Naive thymus-derived CD4-positive, alpha-beta T cell (primary cell): Measurements from ENCODE around the gene RNU6-1. TPM values are rescaled to one million over a fixed set of nuclear protein-coding genes. Genes with fewer than 3 reads are reported as not detected.

Experiments
- ATAC-seq: fragments of 150-1000 bp; cut with Tn5 transposase; 2 replicates; pipeline ENCODE4 v1.10.0; 2021; ENCODE audit warnings: mild to moderate bottlenecking, moderate library complexity
- CTCF ChIA-PET: fragments of 350-600 bp; sonication (Branson Sonifier 250); formaldehyde crosslinking; loops from one replicate; lab custom pipeline; 2021; ENCODE audit warnings: antibody characterized with exemption; lab: Charles Lee
- POLR2A ChIA-PET: fragments of 350-600 bp; sonication (Branson Sonifier 250); formaldehyde crosslinking; loops from one replicate; lab custom pipeline; 2021; ENCODE audit warnings: antibody characterized with exemption, inconsistent platforms; lab: Charles Lee
- DNase-seq, 9 donors: peaks; one replicate each; pipeline versions ENCODE4 v3.0.0 to v3.0.0-alpha.2; 2020 to 2022; ENCODE audit warnings: mixed read lengths in 1 of 9
- H3K27ac ChIP-seq: one replicate; pipeline ENCODE4 v1.7.0; 2013; ENCODE audit warnings: mild to moderate bottlenecking, low read depth, low read length, moderate library complexity
- H3K27me3 ChIP-seq, 2 donors: one replicate each; pipeline ENCODE4 v1.7.0; 2013; ENCODE audit warnings: low read length in 2 of 2, mild to moderate bottlenecking in 2 of 2, moderate library complexity in 2 of 2; ENCODE audit not compliant: control insufficient read depth in 2 of 2, insufficient read depth in 2 of 2
- H3K36me3 ChIP-seq, 3 experiments: 1 replicate in 2 of 3; 2 replicates in 1 of 3; pipeline ENCODE4 v1.7.0; 2013; ENCODE audit warnings: low read length in 3 of 3, mild to moderate bottlenecking in 3 of 3, moderate library complexity in 1 of 3; ENCODE audit not compliant: insufficient read depth in 3 of 3, control insufficient read depth in 2 of 3
- H3K4me1 ChIP-seq, 2 donors: one replicate each; pipeline ENCODE4 v1.7.0; 2013; ENCODE audit warnings: low read length in 2 of 2, mild to moderate bottlenecking in 2 of 2, moderate library complexity in 1 of 2; ENCODE audit not compliant: control insufficient read depth in 2 of 2, insufficient read depth in 2 of 2
- H3K4me3 ChIP-seq: 2 replicates; pipeline ENCODE4 v1.7.0; 2013; ENCODE audit warnings: mild to moderate bottlenecking, low read length
- H3K9me3 ChIP-seq, 3 experiments: 1 replicate in 2 of 3; 2 replicates in 1 of 3; pipeline ENCODE4 v1.7.0; 2013; ENCODE audit warnings: low read length in 3 of 3; ENCODE audit not compliant: control insufficient read depth in 2 of 3
- H3K27ac Mint-ChIP-seq, 9 donors: one replicate each; pipeline ENCODE4 v1.8.0; 2020 to 2022; ENCODE audit warnings: mixed read lengths in 9 of 9, mild to moderate bottlenecking in 8 of 9, moderate library complexity in 5 of 9, inconsistent platforms in 2 of 9
- H3K27me3 Mint-ChIP-seq, 5 donors: one replicate each; pipeline ENCODE4 v1.8.0; 2021 to 2022; ENCODE audit warnings: mixed read lengths in 5 of 5, mild to moderate bottlenecking in 1 of 5
- H3K36me3 Mint-ChIP-seq, 5 donors: one replicate each; pipeline ENCODE4 v1.8.0; 2020 to 2022; ENCODE audit warnings: mixed read lengths in 5 of 5, mild to moderate bottlenecking in 3 of 5, inconsistent platforms in 1 of 5
- H3K4me1 Mint-ChIP-seq, 7 donors: one replicate each; pipeline ENCODE4 v1.8.0; 2020 to 2022; ENCODE audit warnings: mixed read lengths in 7 of 7, mild to moderate bottlenecking in 3 of 7, inconsistent platforms in 1 of 7
- H3K4me3 Mint-ChIP-seq, 10 donors: one replicate each; pipeline ENCODE4 v1.8.0; 2020 to 2022; ENCODE audit warnings: mild to moderate bottlenecking in 10 of 10, mixed read lengths in 10 of 10, moderate library complexity in 6 of 10, inconsistent platforms in 2 of 10
- H3K9me3 Mint-ChIP-seq, 11 donors: one replicate each; pipeline ENCODE4 v1.8.0; 2020 to 2022; ENCODE audit warnings: mixed read lengths in 11 of 11, mild to moderate bottlenecking in 4 of 11, inconsistent platforms in 1 of 11, moderate library complexity in 1 of 11
- intact Hi-C, 2 donors: fragments of 100-400 bp; cut with micrococcal nuclease; formaldehyde crosslinking; loops; one replicate each; pipeline ENCODE4 v1.15.1; 2023
- polyA plus RNA-seq, 2 donors: library from polyadenylated mRNA; unstranded; fragments of 300-500 nt; fragmentation: Illumina TruSeq; gene quantifications; one replicate each; pipeline ENCODE4 v1.2.3, GENCODE V29; 2021
- total RNA-seq, 6 experiments: library from RNA in 5 of 6; stranded (reverse) in 5 of 6; gene quantifications; 1 replicate in 5 of 6; 2 replicates in 1 of 6; pipeline ENCODE4 v1.2.3 and lab custom pipeline; 2021 to 2026

The RNU6-1 gene
- total and polyA plus RNA-seq, 7 experiments from 2014 or later: not detected

- H3K4me3 Mint-ChIP-seq: no peak overlapping the region
- POLR2A ChIA-PET: no interaction called here
- Histone ChIP-seq H3K4me1 (peaks cover 2 to 5% of the 10 kb centered on the region in 2 donors), H3K36me3 (peaks cover 0 to 3% (median 0%) of the 10 kb centered on the region in 3 experiments), H3K4me3 (no peak overlapping the region), H3K27ac (no peak overlapping the region), H3K9me3 (no peaks in the 10 kb centered on the region), H3K27me3 (no peaks in the 10 kb centered on the region)
- peaks cover 8 to 22% (median 18%) of the 10 kb centered on the region in 7 donors for H3K4me1 Mint-ChIP-seq
- CTCF ChIA-PET: interaction anchor here (1.6 kb wide), 1 partner anchor 387 kb away, joined by 4 read pairs; no protein-coding TSS in a partner anchor
- H3K36me3 Mint-ChIP-seq: no peaks in the 10 kb centered on the region
- DNase-seq (no peak), ATAC-seq (no peak)
- intact Hi-C loops: no loop called here
- peaks cover 0 to 21% (median 3%) of the 10 kb centered on the region in 5 donors for H3K27me3 Mint-ChIP-seq
- H3K9me3 Mint-ChIP-seq: peaks cover 0 to 6% (median 0%) of the 10 kb centered on the region in 11 donors
- peak overlapping the region in 2 of 9 donors; percentile 31 to 36 for H3K27ac Mint-ChIP-seq
Observed at GRCh38 chr15:67843571-67844387, 3.9 kb upstream of the RNU6-1 start.

- Histone ChIP-seq H3K27ac (no peak overlapping the region), H3K4me3 (no peak overlapping the region), H3K27me3 (no peaks in the 10 kb centered on the region), H3K9me3 (no peaks in the 10 kb centered on the region), H3K4me1 (peaks cover 6 to 8% of the 10 kb centered on the region in 2 donors), H3K36me3 (peaks cover 0 to 3% (median 0%) of the 10 kb centered on the region in 3 experiments)
- POLR2A ChIA-PET: no interaction called here
- Mint-ChIP-seq H3K36me3 (no peaks in the 10 kb centered on the region), H3K9me3 (peaks cover 0 to 9% (median 0%) of the 10 kb centered on the region in 11 donors), H3K4me3 (peak overlapping the region in 2 of 10 donors; percentile 7 to 13), H3K27ac (peak overlapping the region in 1 of 9 donors; percentile 31), H3K4me1 (peaks cover 9 to 28% (median 22%) of the 10 kb centered on the region in 7 donors), H3K27me3 (peaks cover 0 to 19% (median 0%) of the 10 kb centered on the region in 5 donors)
- CTCF ChIA-PET: interaction anchor here (1.6 kb wide), 1 partner anchor 386 kb away, joined by 4 read pairs; no protein-coding TSS in a partner anchor
- intact Hi-C loops: no loop called here
- ATAC-seq: no peak
- no peak for DNase-seq
Observed at GRCh38 chr15:67843092-67843501, 3.3 kb upstream of the RNU6-1 start.

GRCh38 chr15:67841513-67841762, 1.6 kb upstream of the RNU6-1 start:
- H3K9me3 Mint-ChIP-seq: peaks cover 0 to 9% (median 0%) of the 10 kb centered on the region in 11 donors
- no peak for ATAC-seq
- H3K9me3 ChIP-seq: no peaks in the 10 kb centered on the region
- peaks cover 9 to 38% (median 23%) of the 10 kb centered on the region in 7 donors for H3K4me1 Mint-ChIP-seq
- no peak for DNase-seq
- peaks cover 0 to 27% (median 1%) of the 10 kb centered on the region in 5 donors for H3K27me3 Mint-ChIP-seq
- intact Hi-C loops: loop anchor here in 1 of 2 donors (2.0 kb wide), 1 partner anchor 979 kb away; the partner anchor contains the start of gene ANP32A
- peak overlapping the region in 6 of 9 donors; percentile 88 to 100 (median 98) for H3K27ac Mint-ChIP-seq
- H3K27me3 ChIP-seq: no peaks in the 10 kb centered on the region
- H3K4me3 Mint-ChIP-seq: peak overlapping the region; percentile 82 to 97 (median 94)
- POLR2A ChIA-PET: interaction anchor here (0.7 to 3.7 kb wide), 10 partner anchors 20 to 441 kb away, joined by 3 to 18 read pairs (median 5); partner anchors contain the start of genes FEM1B, MAP2K5 and PIAS1
- H3K4me3 ChIP-seq: peak overlapping the region; percentile 82
- peaks cover 0 to 3% (median 0%) of the 10 kb centered on the region in 3 experiments for H3K36me3 ChIP-seq
- no peaks in the 10 kb centered on the region for H3K36me3 Mint-ChIP-seq
- peak overlapping the region; percentile 96 for H3K27ac ChIP-seq
- CTCF ChIA-PET: interaction anchor here (1.6 kb wide), 1 partner anchor 317 kb away, joined by 4 read pairs; no protein-coding TSS in a partner anchor
- peaks cover 8% of the 10 kb centered on the region in 2 donors for H3K4me1 ChIP-seq

DNA sequence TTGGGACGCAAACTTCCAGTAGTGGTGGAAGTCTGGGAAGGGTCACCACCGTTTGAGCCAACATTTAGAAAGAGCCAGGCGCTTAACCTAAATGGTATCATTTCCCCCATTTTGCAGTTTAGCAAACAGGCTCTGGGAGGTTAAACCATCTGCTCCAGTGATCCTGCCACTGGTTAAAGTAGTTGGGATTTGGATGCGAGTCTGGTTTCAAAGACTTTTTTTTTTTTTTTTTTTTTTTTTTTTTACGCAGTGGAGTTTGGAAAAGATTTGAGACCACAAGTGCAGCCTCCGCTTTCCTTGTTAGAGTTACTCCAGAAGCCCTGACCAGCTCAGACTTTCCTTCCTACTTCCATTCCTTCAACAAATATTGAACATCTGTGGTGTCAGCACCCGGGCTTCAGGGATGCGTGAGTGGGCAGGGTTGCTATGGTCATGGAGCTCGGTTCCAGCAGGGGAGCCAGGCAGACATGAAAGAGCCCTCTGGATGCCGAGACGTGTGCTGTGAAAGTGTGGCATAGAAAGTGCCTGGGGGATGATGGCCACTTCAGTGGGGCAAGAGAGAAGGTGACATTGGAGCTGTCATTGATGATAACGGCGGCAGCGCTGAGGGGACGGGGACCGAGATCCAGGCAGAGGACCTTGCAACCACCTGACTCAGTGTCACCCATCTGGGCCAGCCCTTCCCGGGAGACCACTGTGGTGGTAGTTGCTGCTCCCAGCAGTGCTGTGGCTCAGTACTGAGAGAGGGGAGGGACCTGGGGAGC, 1.1 kb upstream of the RNU6-1 start:
- H3K4me1 ChIP-seq: peaks cover 11 to 13% of the 10 kb centered on the region in 2 donors
- Mint-ChIP-seq H3K9me3 (peaks cover 0 to 9% (median 0%) of the 10 kb centered on the region in 11 donors), H3K27me3 (peaks cover 0 to 32% (median 6%) of the 10 kb centered on the region in 5 donors), H3K4me1 (peaks cover 13 to 43% (median 23%) of the 10 kb centered on the region in 7 donors), H3K27ac (peak overlapping the region; percentile 95 to 100 (median 99)), H3K4me3 (peak overlapping the region; percentile 82 to 97 (median 94)), H3K36me3 (no peaks in the 10 kb centered on the region)
- CTCF ChIA-PET: interaction anchor here (1.6 kb wide), 1 partner anchor 317 kb away, joined by 4 read pairs; no protein-coding TSS in a partner anchor
- H3K27me3 ChIP-seq: peaks cover 0 to 3% of the 10 kb centered on the region in 2 donors
- peaks cover 0 to 3% (median 0%) of the 10 kb centered on the region in 3 experiments for H3K36me3 ChIP-seq
- peak in 1 of 9 donors; percentile 18 for DNase-seq
- intact Hi-C loops: loop anchor here (1.0 to 2.0 kb wide), 8 partner anchors 22 to 980 kb away; partner anchors contain the start of genes AAGAB (in 2 of the 2), C15orf61 (in 2 of the 2), FEM1B (in 2 of the 2) and IQCH (in 2 of the 2)
- POLR2A ChIA-PET: interaction anchor here (0.6 to 3.7 kb wide), 11 partner anchors 20 to 1328 kb away, joined by 3 to 18 read pairs (median 5); partner anchors contain the start of genes FEM1B, MAP2K5 and PIAS1
- H3K4me3 ChIP-seq: peak overlapping the region; percentile 82
- no peaks in the 10 kb centered on the region for H3K9me3 ChIP-seq
- no peak for ATAC-seq
- peak overlapping the region; percentile 96 for H3K27ac ChIP-seq

GRCh38 chr15:67839499-67839928, 331 bp downstream of the RNU6-1 start:
- ChIA-PET CTCF (interaction anchor here (0.7 kb wide), 1 partner anchor 384 kb away, joined by 3 read pairs; no protein-coding TSS in a partner anchor), POLR2A (interaction anchor here (0.6 to 3.7 kb wide), 8 partner anchors 55 to 956 kb away, joined by 3 to 18 read pairs (median 4); partner anchors contain the start of genes FEM1B and MAP2K5)
- ATAC-seq (peak; percentile 64), DNase-seq (peak in 3 of 9 donors; percentile 34 to 71 (median 66))
- peak overlapping the region; percentile 96 for H3K27ac ChIP-seq
- peaks cover 0 to 7% of the 10 kb centered on the region in 2 donors for H3K27me3 ChIP-seq
- Mint-ChIP-seq H3K4me3 (peak overlapping the region; percentile 82 to 97 (median 94)), H3K4me1 (peaks cover 17 to 54% (median 30%) of the 10 kb centered on the region in 7 donors), H3K27ac (peak overlapping the region; percentile 95 to 100 (median 99)), H3K9me3 (peaks cover 0 to 9% (median 0%) of the 10 kb centered on the region in 11 donors), H3K27me3 (peaks cover 7 to 46% (median 10%) of the 10 kb centered on the region in 5 donors), H3K36me3 (no peaks in the 10 kb centered on the region)
- intact Hi-C loops: loop anchor here (1.0 to 10.0 kb wide), 5 partner anchors 43 to 1137 kb away; partner anchors contain the start of genes SMAD6 (in 2 of the 2) and SMAD3 (in 1 of the 2)
- H3K9me3 ChIP-seq: no peaks in the 10 kb centered on the region
- peak overlapping the region; percentile 82 for H3K4me3 ChIP-seq
- H3K4me1 ChIP-seq: peaks cover 22 to 23% of the 10 kb centered on the region in 2 donors
- peaks cover 0 to 3% (median 0%) of the 10 kb centered on the region in 3 experiments for H3K36me3 ChIP-seq
